HTERT RPE-1 (cell line): Measurements from ENCODE around the gene NADSYN1.

ENCODE experiments used
- in situ Hi-C: fragments of 300-500 bp; cut with MboI; formaldehyde crosslinking; loops from 4 replicates; pipeline ENCODE4 v1.14.3; 2020; ENCODE audit warnings: low sequenced_read_pairs

Gene NADSYN1

GRCh38 chr11:71433648-71434450, 19.2 kb upstream of the NADSYN1 start:
- in situ Hi-C loops, result no loop called here

GRCh38 chr11:71434576-71435130, 18.4 kb upstream of the NADSYN1 start:
- in situ Hi-C loops, result no loop called here

DNA sequence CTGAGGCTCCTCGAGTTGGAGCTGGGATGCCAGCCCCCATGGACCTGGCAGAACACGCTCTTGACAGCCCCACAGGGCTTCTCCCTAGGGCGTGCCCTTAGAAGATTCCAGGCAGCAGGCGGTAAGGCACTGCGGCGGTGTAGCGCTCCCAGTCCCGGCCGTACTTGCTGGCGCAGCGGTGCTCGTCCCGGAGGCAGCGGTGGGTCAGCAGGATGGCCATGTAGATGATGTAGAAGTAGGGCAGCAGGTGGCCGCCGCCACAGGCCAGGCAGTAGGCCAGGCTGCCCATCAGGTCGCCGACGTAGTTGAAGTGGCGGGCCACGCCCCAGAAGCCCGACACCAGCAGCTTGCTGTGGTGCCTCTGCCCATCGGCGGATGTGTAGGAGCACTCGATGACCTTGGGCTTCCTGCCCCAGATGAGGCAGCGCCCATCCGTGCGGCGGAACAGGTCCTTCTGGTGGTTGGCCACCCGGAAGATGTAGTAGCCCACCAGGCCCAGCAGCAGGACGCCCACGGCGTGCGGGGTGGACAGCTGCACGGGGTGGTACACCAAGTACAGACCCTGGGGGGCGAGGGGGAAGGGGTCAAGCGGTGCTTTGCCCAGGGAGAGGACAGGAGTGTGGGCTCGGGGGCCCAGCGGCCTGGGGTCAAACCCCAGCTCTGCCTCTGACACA, 17.6 kb upstream of the NADSYN1 start:
- in situ Hi-C loops, result no loop called here

DNA sequence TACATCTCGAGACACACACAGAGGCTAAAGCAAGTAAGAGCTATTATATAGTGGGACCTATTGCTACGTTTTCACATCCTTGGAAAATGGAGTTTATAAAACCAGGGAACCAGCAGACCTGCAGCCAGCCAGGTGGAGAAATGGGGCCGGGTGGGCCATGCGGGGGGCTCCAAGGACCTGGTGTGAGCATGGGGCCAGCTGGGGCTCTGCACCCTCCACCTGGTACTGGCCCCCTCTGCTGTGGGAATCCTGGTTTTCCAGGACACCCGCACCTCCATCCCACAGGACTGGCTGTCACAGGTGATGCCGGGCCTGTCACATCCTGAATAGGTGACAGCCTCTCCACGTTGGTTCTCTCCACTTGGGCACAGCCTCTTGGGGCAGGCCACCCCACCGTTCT, 16.1 kb upstream of the NADSYN1 start:
- in situ Hi-C loops, result no loop called here

- in situ Hi-C loops, result no loop called here
Observed at GRCh38 chr11:71437399-71437798, 15.6 kb upstream of the NADSYN1 start.

- in situ Hi-C loops, result no loop called here
Observed at GRCh38 chr11:71437879-71438278, 15.1 kb upstream of the NADSYN1 start.

DNA sequence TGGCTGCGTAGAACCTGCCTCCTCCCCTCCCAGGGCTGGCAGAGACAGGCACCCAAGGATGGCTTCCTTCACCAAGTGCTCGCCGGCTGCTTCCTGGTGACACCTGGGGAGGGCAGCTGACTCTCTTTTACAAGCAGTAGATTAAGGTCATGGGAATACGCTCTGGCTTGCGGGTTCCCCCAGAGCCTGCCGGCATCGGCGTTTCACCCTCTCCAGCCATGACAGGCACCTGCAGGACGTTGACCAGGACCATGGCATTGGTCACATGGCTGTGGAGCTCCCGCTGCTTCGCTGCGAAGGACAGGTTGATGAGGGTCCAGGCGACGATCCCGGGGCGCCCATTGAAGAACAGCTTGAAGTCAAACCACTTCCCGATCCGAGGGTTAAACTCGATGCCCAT, 14.4 kb upstream of the NADSYN1 start:
- in situ Hi-C loops, result no loop called here

DNA sequence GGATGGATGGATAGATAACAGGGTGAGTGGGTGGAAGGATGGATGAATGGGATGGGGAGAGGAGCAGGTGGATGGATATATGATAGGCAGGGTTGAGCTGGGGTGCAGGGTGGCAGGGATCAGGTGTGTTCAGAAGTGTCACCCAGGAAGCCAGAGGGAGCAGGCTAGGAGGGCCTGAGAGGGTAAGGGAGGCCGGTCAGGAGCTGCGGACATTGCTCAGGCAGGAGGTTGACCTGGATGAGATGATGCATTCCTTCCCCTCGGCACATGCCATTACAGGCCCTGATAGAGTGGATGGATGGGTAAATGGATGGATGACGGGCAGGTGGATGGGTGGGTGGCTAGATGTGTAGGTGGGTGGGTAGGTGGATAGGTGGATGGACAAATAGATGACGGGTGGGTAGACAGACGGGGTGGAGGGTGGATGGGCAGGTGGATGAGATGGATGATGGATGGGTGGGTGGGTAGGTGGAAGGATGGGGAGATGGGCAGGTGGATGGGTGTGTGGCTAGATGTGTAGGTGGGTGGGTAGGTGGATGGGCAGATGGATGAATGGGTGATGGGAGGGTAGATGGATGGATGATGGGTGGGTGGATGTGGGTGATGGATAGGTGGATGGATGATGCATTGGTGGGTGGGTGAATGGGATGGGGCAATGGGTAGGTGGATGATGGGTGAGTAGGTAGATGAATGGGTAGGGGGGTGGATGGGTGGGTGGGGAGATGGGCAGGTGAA, 12.8 kb upstream of the NADSYN1 start:
- in situ Hi-C loops, result no loop called here

DNA sequence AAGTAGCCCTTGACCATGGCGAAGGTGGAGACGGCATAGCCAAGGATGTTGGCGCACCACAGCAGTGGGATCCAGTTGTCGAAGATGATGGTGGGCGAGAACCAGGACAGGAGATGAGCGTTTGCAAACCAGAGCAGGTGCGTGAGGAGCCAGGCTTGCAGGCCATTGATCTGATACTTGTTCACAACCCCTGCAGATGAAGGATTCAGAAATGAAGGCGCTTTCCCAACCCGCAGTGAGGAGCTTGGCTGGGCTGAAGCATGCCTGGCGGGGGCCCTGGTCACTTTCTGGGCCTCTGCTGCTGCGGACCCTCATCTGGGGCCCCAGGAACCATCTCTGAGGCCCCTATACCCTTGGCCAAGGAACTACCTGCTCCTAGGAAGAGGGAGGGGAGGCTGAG, 11.8 kb upstream of the NADSYN1 start:
- in situ Hi-C loops, result no loop called here

DNA sequence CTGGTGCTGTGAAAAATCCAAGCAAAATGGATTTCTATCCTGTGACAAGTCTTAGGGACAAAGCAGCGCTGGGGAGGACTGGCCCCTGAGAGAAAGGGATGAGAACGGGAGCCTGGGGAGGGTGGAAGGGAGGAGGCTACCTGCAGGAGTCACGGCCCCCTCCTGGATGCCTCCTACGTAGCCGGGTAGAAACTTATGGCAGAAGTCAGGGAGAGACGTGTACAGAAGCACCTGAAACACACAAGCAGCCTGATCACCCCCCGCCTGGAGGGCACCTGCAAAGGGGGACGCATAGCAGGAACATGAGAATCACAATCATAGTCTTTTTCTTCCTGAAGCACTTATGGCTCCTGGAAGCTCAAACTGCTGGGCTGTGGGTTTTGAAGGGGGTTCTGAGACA, 10.9 kb upstream of the NADSYN1 start:
- in situ Hi-C loops, result no loop called here

- in situ Hi-C loops, result no loop called here
Observed at GRCh38 chr11:71442880-71443279, 10.1 kb upstream of the NADSYN1 start.

DNA sequence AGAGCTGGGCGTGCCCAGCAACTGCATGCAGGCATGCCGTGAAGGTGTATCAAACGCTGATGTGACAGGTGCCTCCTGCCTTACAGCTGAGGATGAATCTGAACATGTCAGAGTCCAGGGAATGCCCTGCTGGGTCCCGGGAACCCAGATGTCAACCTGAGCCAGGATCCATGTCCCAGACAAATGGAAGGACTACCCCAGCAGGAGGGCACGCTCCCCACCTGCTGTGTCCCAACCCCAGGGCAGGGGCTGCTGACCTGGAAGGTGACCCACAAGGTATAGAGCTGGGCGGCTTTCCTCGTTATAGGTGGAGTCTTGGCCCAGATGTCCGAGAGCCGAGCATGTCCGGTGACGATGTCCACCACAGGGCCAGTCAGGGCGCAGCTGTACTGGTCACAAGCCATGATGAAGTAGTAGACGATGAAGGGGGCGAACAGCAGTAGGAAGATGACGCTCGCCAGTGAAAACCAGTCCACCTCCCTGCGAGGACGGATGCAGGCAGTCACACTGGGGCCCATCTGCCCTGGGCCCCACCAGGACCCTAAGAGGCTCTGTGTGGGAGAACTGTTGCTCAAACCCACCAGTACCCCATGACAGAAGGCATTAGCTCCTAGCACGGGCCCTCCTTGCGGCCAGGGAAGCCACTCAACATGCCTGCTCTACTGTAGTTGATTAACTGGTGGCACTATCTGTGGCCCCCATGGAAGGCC, 9.1 kb upstream of the NADSYN1 start:
- in situ Hi-C loops, result no loop called here

DNA sequence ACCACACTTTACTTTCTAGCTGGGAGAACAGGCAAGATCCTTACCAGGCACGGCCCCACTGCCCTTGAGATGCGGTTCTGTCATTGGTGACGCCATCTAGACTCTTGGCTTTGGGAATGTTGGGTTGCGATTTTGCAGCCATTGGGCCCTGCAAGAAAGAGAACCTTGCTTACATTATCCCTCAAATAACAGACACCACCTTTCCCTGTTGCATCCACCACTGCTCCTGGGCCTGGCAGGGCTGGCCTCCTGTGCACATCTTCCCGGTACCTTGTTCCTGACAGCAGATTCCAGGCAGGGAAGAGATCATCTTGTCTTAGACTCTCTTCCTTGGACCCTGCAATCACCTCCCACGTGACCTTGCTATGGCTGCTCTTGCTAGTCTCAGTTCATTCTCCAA, 8.2 kb upstream of the NADSYN1 start:
- in situ Hi-C loops, result no loop called here

DNA sequence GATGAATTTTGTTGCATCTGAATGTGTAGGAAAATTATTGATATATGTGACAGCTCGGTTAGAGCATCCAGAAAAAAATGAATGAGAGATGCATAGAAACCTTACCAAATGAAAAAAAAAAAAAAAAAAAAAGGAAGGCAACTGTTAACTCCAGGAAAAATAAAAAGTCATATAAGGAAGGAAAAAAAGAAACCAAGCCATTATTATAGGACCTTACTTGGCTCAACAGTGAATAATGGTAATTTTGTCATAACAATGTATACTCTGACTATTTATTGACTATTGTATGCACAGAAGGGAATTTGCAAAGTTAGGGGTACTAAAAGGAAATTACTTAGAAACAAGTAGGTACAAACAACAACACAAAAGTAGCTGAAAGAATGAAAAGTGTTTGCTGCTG, 6.9 kb upstream of the NADSYN1 start:
- in situ Hi-C loops, result no loop called here

DNA sequence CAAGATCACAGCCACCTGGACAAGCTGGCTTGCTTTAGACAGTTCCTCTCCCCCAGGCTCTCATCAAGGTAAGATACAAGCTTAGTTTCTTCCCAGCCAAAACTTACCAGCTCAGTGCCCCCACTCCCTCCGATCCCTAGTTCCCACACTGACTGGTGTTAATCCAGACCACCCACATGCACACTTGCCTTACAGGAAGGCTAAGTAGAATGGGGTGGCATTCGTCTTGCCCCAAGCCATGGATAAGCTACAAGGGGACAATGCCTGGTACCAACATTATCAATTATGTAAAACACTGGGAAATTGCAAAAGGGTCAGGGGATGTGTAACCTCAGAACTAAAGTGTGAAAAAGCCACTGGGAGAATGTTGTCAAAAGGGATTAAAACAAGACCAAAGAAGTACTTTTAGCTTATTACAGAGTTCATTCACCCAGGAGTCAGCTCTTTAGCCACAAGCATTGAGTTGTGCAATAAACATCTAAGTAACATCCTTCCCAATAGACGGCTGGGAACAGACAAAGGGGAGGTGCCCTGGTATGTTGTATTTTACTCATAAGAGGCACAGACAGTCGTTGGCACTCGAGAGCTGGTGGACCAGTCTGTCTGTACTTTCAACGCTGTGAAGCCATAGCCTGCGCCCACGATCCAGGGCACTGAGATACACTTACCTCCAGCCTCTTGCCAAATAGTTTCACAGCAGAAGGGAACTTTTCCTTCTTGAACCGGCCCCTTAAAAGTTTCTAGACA, 5.9 kb upstream of the NADSYN1 start:
- in situ Hi-C loops, result no loop called here

GRCh38 chr11:71447791-71448256, 5.2 kb upstream of the NADSYN1 start:
- in situ Hi-C loops, result no loop called here

DNA sequence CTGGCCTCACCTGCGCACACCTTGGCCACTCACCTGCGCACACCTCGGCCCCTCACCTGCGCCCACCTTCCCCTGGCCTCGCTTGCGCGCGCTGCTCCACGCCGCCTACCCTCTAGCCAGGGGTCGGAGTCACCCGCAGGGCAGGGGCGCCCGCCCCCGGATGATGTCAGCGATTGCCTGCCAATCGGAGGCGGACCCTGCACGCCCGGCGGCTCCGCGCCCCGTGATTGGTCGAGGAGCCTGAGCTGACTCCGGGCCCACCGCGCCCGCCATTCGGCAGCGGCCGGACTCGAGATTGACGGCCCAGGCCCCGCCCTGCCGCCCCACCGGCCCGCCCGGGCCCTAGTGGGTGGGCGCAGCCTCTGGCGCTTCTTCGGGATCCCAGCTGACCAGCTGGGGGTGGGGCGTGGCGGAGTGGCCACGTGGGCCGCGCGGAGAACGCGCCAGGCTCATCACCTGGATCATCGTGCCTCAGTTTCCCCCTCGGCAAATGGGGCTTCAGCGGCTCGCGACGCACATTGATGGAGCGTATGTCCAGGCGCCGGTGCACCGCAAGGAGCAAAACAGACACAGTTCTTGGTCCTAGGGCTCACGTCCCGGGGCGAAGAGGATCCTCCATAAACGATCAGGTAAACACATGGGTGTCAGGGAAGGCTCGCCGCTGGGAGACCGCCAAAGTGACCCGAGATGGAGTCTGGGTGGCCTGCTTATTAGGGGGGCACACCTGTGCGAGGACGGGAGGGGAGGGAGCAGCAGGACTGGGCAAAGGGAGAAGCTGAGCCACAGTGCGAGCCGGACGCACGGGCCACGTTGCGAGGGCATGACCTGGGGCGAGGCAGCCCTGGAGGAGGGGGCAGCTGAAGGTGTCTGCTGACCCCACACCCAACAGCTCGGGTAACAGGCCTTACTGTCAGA, 4.5 kb upstream of the NADSYN1 start, which contains the start of gene DHCR7:
TSS of gene DHCR7 (minus strand) at position 137 of the 915 bp plus-strand sequence. CDS start 3,441 bp downstream, outside the sequence.
- in situ Hi-C loops, result no loop called here

GRCh38 chr11:71449596-71449995, 3.4 kb upstream of the NADSYN1 start:
- in situ Hi-C loops, result no loop called here

GRCh38 chr11:71450507-71450906, 2.5 kb upstream of the NADSYN1 start:
- in situ Hi-C loops, result no loop called here
